Measurements from ENCODE around the gene IQCE. TPM values are rescaled to one million over a fixed set of nuclear protein-coding genes. Genes with fewer than 3 reads are reported as not detected.

IQCE gene
- total RNA-seq, 6 donors from 2014 or later: 18.0 to 51.3 (median 23.9) TPM

GRCh38 chr7:2564970-2565540, 6.3 kb downstream of the IQCE start:
- Histone ChIP-seq H3K9me3 (no peaks in the 10 kb centered on the region), H3K27me3 (no peaks in the 10 kb centered on the region), H3K4me3 (no peak overlapping the region), H3K36me3 (peaks cover 0 to 5% (median 1%) of the 10 kb centered on the region in 4 donors), H3K27ac (no peak overlapping the region), H3K4me1 (peaks cover 8 to 17% (median 11%) of the 10 kb centered on the region in 4 donors)
- 68 to 93% methylated on average over 12 of the region's 12 CpGs for WGBS, 2 donors
- ATAC-seq (ENCODE audit: low FRiP score in 2 of 2) (no peak), DNase-seq (no peak)
- no peak for TF ChIP-seq EP300 (IDR thresholded peaks at IDR 0.05)
- no peak for TF ChIP-seq CTCF (IDR thresholded peaks at IDR 0.05)
- no peak for TF ChIP-seq POLR2A (IDR thresholded peaks at IDR 0.05)
- no peak for TF ChIP-seq POLR2AphosphoS5 (IDR thresholded peaks at IDR 0.05)

- no peak overlapping the region for H3K27ac ChIP-seq
- ATAC-seq (ENCODE audit: low FRiP score in 2 of 2) (no peak), DNase-seq (no peak)
- peaks cover 5 to 11% (median 5%) of the 10 kb centered on the region in 4 donors for H3K4me1 ChIP-seq
- H3K36me3 ChIP-seq: peaks cover 0 to 5% (median 2%) of the 10 kb centered on the region in 4 donors
- no peaks in the 10 kb centered on the region for H3K27me3 ChIP-seq
- 84 to 88% methylated on average over 8 of the region's 8 CpGs for WGBS, 2 donors
- TF ChIP-seq POLR2AphosphoS5 (IDR thresholded peaks at IDR 0.05): no peak
- TF ChIP-seq POLR2A (IDR thresholded peaks at IDR 0.05): no peak
- TF ChIP-seq CTCF (IDR thresholded peaks at IDR 0.05): no peak
- TF ChIP-seq EP300 (IDR thresholded peaks at IDR 0.05): no peak
- H3K4me3 ChIP-seq: no peak overlapping the region
- no peaks in the 10 kb centered on the region for H3K9me3 ChIP-seq
These were observed 7.6 kb downstream of the IQCE start for GRCh38 chr7:2566348-2566889.

GRCh38 chr7:2566890-2567678, 8.3 kb downstream of the IQCE start:
- no peak for TF ChIP-seq POLR2AphosphoS5 (IDR thresholded peaks at IDR 0.05)
- TF ChIP-seq POLR2A (IDR thresholded peaks at IDR 0.05): no peak
- TF ChIP-seq EP300 (IDR thresholded peaks at IDR 0.05): no peak
- no peak for TF ChIP-seq CTCF (IDR thresholded peaks at IDR 0.05)
- H3K27ac ChIP-seq: no peak overlapping the region
- peak in 1 of 2 donors; percentile 74 for DNase-seq
- H3K4me1 ChIP-seq: peaks cover 5 to 11% (median 5%) of the 10 kb centered on the region in 4 donors
- H3K36me3 ChIP-seq: peaks cover 0 to 12% (median 7%) of the 10 kb centered on the region in 4 donors
- 80 to 85% methylated on average over 23 to 28 of the region's 28 CpGs for WGBS, 2 donors
- H3K27me3 ChIP-seq: no peaks in the 10 kb centered on the region
- H3K4me3 ChIP-seq: no peak overlapping the region
- no peaks in the 10 kb centered on the region for H3K9me3 ChIP-seq
- peak in 1 of 2 donors; percentile 59 for ATAC-seq (ENCODE audit: low FRiP score in 2 of 2)

GRCh38 chr7:2567679-2568278, 9.0 kb downstream of the IQCE start:
- H3K4me3 ChIP-seq: no peak overlapping the region
- DNase-seq: no peak
- WGBS, 2 donors: 44 to 49% methylated on average over 13 to 16 of the region's 16 CpGs
- peak in 1 of 2 donors; percentile 69 for ATAC-seq (ENCODE audit: low FRiP score in 2 of 2)
- TF ChIP-seq POLR2A (IDR thresholded peaks at IDR 0.05): no peak
- TF ChIP-seq POLR2AphosphoS5 (IDR thresholded peaks at IDR 0.05): no peak
- peak in 5 of 6 experiments; percentile 7 to 29 (median 19) for TF ChIP-seq CTCF (IDR thresholded peaks at IDR 0.05)
- TF ChIP-seq EP300 (IDR thresholded peaks at IDR 0.05): no peak
- peaks cover 0 to 17% (median 13%) of the 10 kb centered on the region in 4 donors for H3K36me3 ChIP-seq
- no peaks in the 10 kb centered on the region for H3K27me3 ChIP-seq
- H3K9me3 ChIP-seq: no peaks in the 10 kb centered on the region
- peaks cover 5 to 11% (median 5%) of the 10 kb centered on the region in 4 donors for H3K4me1 ChIP-seq
- H3K27ac ChIP-seq: no peak overlapping the region

All from upper lobe of left lung (tissue), 6 donors.